ENCODE measurements around the gene GRPR.

- TF ChIP-seq CTCF (IDR thresholded peaks at IDR 0.05) (no peak), POLR2A (IDR thresholded peaks at IDR 0.05) (no peak)
Measured at GRCh38 chrX:16113978-16114565, 9.3 kb upstream of the GRPR start.
